ENCODE results near the gene USP4.
"Not testable (repeated sequence)": the region's sequence is repeated elsewhere in the genome, so short reads cannot be mapped to it uniquely, and the experiment has no call there.

Gene USP4

GRCh38 chr3:49255718-49256511 lies 83.9 kb downstream of the USP4 start:
- in situ Hi-C loops (cut with MboI; ENCODE audit: low sequenced_read_pairs) = no loop called here

GRCh38 chr3:49255112-49255511 lies 84.7 kb downstream of the USP4 start:
- in situ Hi-C loops (cut with MboI; ENCODE audit: low sequenced_read_pairs) = no loop called here

GRCh38 chr3:49253512-49253911 lies 86.3 kb downstream of the USP4 start:
- in situ Hi-C loops (cut with MboI; ENCODE audit: low sequenced_read_pairs) = no loop called here

- in situ Hi-C loops (cut with MboI; ENCODE audit: low sequenced_read_pairs) = no loop called here
These were observed 91.0 kb downstream of the USP4 start for GRCh38 chr3:49248840-49249227.

- in situ Hi-C loops (cut with MboI; ENCODE audit: low sequenced_read_pairs) = no loop called here
These were observed 95.2 kb downstream of the USP4 start for GRCh38 chr3:49244581-49245205.

GRCh38 chr3:49240091-49240490 lies 99.8 kb downstream of the USP4 start:
- in situ Hi-C loops (cut with MboI; ENCODE audit: low sequenced_read_pairs) = not testable (repeated sequence)

GRCh38 chr3:49238274-49239127 lies 101.4 kb downstream of the USP4 start:
- in situ Hi-C loops (cut with MboI; ENCODE audit: low sequenced_read_pairs) = no loop called here

- in situ Hi-C loops (cut with MboI; ENCODE audit: low sequenced_read_pairs) = no loop called here
These were observed 102.5 kb downstream of the USP4 start for GRCh38 chr3:49237344-49237743.

GRCh38 chr3:49236226-49236625 lies 103.6 kb downstream of the USP4 start:
- in situ Hi-C loops (cut with MboI; ENCODE audit: low sequenced_read_pairs) = no loop called here

GRCh38 chr3:49228817-49229216 lies 111.0 kb downstream of the USP4 start:
- in situ Hi-C loops (cut with MboI; ENCODE audit: low sequenced_read_pairs) = not testable (repeated sequence)

Data from hTERT RPE-1 (cell line).